NB4 (cell line): ENCODE data around the gene PDGFC.

Experiments
- POLR2A ChIP-seq: IDR thresholded peaks from 2 replicates; pipeline ENCODE4 v1.6.1; 2011; ENCODE audit warnings: mild to moderate bottlenecking; ENCODE audit not compliant: insufficient read length; ENCODE audit errors: extremely low read depth
- TF ChIP-seq, protein P1 (sequence below): IDR thresholded peaks from one replicate; pipeline ENCODE4 v1.5.1; 2012; ENCODE audit warnings: low read depth, low read length
- TF ChIP-seq, protein P2 (sequence below): IDR thresholded peaks from 2 replicates; pipeline ENCODE4 v1.6.1; 2011; ENCODE audit warnings: low read depth, low read length

DNA sequence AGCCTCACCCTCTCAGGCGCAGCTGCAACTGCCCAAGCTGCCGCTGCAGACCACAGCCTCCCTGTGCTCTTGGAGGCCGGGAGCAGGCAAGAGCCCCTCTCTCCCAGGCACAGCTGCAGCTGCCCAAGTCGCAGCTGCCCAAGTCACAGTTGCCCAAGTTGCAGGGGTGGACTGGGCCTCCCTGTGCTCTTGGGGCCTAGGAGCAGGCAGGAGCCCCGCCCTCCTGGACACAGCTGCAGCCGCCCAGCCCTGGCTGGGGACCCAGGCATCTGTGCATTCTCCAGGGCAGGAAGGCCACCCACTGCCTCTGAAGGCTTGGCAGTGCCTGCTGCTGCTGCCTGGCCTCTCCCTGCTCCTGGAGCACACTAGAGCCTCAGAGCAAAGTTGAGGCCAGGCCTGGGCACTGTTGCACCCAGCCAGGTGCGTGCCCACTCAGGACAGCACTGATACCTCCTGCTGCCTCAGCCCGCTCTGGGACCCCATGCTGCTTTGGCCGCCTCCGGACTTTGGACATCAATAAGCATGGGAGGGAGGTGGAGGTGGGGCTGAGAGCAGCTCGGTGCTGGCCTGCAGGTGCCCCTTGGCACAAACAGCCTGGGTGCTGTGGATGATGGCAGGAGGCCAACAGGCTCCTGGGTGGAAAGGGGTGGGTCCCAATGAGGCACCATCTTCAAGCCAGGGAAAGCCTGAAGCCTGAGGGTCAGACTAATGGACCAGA, 247.5 kb downstream of the PDGFC start:
- TF ChIP-seq POLR2A = no peak
- TF ChIP-seq, protein P1, sequence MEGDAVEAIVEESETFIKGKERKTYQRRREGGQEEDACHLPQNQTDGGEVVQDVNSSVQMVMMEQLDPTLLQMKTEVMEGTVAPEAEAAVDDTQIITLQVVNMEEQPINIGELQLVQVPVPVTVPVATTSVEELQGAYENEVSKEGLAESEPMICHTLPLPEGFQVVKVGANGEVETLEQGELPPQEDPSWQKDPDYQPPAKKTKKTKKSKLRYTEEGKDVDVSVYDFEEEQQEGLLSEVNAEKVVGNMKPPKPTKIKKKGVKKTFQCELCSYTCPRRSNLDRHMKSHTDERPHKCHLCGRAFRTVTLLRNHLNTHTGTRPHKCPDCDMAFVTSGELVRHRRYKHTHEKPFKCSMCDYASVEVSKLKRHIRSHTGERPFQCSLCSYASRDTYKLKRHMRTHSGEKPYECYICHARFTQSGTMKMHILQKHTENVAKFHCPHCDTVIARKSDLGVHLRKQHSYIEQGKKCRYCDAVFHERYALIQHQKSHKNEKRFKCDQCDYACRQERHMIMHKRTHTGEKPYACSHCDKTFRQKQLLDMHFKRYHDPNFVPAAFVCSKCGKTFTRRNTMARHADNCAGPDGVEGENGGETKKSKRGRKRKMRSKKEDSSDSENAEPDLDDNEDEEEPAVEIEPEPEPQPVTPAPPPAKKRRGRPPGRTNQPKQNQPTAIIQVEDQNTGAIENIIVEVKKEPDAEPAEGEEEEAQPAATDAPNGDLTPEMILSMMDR = no peak
- TF ChIP-seq, protein P2, sequence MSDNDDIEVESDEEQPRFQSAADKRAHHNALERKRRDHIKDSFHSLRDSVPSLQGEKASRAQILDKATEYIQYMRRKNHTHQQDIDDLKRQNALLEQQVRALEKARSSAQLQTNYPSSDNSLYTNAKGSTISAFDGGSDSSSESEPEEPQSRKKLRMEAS = no peak
